ENCODE measurements around the gene GRM7. TPM values are rescaled to one million over a fixed set of nuclear protein-coding genes. Genes with fewer than 3 reads are reported as not detected.
A peak's percentile ranks its signal among the peaks of the same experiment; 100 is the strongest.

GRM7 gene
- total RNA-seq, 1 donor from 2014 or later, result 9.9 TPM

DNA sequence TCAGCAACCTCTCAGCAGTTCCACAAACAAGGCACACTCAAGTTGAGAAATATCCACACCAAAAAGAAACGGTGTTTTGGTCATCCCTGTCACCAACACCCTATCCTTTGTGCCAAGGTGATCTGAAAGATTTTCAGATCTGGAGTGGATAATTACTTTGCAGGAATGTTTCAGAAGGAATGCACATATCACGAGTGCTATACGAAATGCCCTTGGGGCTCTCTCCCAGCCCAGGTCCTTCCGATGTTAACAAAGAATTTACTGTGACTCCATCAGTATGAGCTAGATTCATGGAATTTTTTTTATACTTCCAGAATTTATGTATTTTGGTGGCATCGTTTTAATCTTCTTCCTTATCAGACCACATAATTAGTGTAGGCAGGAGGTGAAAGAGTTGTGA lies 105.0 kb downstream of the GRM7 start:
- Mint-ChIP-seq H3K36me3 (no peaks in the 10 kb centered on the region), H3K9me3 (no peaks in the 10 kb centered on the region), H3K27ac (no peak overlapping the region), H3K27me3 (no peaks in the 10 kb centered on the region), H3K4me3 (no peak overlapping the region), H3K4me1 (ENCODE audit: unreplicated experiment) (peaks cover 27% of the 10 kb centered on the region)
- no peak for DNase-seq (ENCODE audit: extremely low spot score, unreplicated experiment)
- TF ChIP-seq CTCF (conservative IDR thresholded peaks at IDR 0.05), result no peak

DNA sequence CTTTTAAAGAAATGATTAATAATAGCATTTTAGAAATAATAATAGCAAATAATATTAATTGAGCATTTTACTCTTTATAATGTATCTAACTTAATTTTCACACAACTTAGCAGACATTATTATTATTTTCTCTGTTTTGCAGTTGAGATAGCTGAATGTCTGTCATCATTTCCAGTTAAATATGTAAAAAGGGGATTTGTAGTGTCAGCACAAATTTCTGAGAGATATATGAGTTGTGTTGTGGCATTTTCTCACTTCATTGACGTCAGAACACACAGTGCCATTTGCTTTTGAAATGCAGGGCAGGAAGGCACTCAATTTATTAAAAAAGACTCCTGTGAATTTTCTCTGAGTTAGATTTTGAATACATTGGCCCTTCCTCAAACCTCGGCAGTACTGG lies 111.0 kb downstream of the GRM7 start:
- no peak for TF ChIP-seq CTCF (conservative IDR thresholded peaks at IDR 0.05)
- no peaks in the 10 kb centered on the region for H3K27me3 Mint-ChIP-seq
- no peaks in the 10 kb centered on the region for H3K9me3 Mint-ChIP-seq
- H3K27ac Mint-ChIP-seq, result no peak overlapping the region
- H3K36me3 Mint-ChIP-seq, result no peaks in the 10 kb centered on the region
- no peak for DNase-seq (ENCODE audit: extremely low spot score, unreplicated experiment)
- no peak overlapping the region for H3K4me3 Mint-ChIP-seq
- peaks cover 7% of the 10 kb centered on the region for H3K4me1 Mint-ChIP-seq (ENCODE audit: unreplicated experiment)

- Mint-ChIP-seq H3K27me3 (no peaks in the 10 kb centered on the region), H3K36me3 (no peaks in the 10 kb centered on the region), H3K4me1 (ENCODE audit: unreplicated experiment) (peaks cover 6% of the 10 kb centered on the region), H3K27ac (no peak overlapping the region), H3K4me3 (no peak overlapping the region), H3K9me3 (no peaks in the 10 kb centered on the region)
- no peak for TF ChIP-seq CTCF (conservative IDR thresholded peaks at IDR 0.05)
- DNase-seq (ENCODE audit: extremely low spot score, unreplicated experiment), result no peak
Observed at GRCh38 chr3:6985848-6986247, 124.9 kb downstream of the GRM7 start.

GRCh38 chr3:6989608-6990291 lies 128.8 kb downstream of the GRM7 start:
- Mint-ChIP-seq H3K4me3 (no peak overlapping the region), H3K4me1 (ENCODE audit: unreplicated experiment) (peaks cover 12% of the 10 kb centered on the region), H3K9me3 (no peaks in the 10 kb centered on the region), H3K27ac (no peak overlapping the region), H3K36me3 (no peaks in the 10 kb centered on the region), H3K27me3 (no peaks in the 10 kb centered on the region)
- DNase-seq (ENCODE audit: extremely low spot score, unreplicated experiment), result no peak
- no peak for TF ChIP-seq CTCF (conservative IDR thresholded peaks at IDR 0.05)

DNA sequence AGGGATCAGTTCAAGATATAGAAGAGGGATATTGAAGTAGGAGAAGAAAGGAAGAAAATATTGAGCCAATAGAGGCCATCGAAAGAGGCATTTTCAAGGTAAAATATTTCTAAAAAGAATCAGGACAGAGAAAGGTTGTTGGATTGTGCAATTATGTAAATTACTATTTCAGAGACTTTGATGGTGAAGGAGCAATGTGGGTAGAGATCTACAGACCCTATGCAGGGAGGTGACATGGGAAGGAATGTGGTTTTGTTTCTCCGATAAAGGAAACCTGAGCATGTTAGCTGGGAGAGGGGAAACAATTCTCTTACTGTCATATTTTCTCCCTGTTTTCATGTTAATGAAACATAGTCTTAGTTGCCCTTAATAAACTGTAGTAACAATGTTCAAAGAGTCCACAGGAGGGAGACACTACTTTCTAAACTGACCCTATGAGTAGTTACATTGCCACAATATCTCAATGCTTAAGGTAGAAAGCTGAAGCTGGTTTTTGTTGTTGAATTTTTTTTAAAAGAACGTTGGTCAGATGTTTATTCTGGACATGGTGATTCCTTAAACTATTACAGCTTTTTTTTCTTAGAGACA lies 133.3 kb downstream of the GRM7 start:
- Mint-ChIP-seq H3K9me3 (no peaks in the 10 kb centered on the region), H3K27me3 (no peaks in the 10 kb centered on the region), H3K4me3 (no peak overlapping the region), H3K36me3 (no peaks in the 10 kb centered on the region), H3K4me1 (ENCODE audit: unreplicated experiment) (peaks cover 10% of the 10 kb centered on the region), H3K27ac (no peak overlapping the region)
- TF ChIP-seq CTCF (conservative IDR thresholded peaks at IDR 0.05), result peak; percentile 56
- DNase-seq (ENCODE audit: extremely low spot score, unreplicated experiment), result no peak
